IMR-90 (cell line): ENCODE measurements around the gene MACROD1.

Experiments
- POLR2A ChIP-seq: IDR thresholded peaks from 2 replicates; pipeline ENCODE4 v1.6.1; 2012; ENCODE audit warnings: mild to moderate bottlenecking, low read depth, low read length
- USF2 ChIP-seq: fragments of 150-350 bp; IDR thresholded peaks from 2 replicates; pipeline ENCODE4 v1.6.1; 2017; ENCODE audit warnings: mild to moderate bottlenecking, antibody characterized with exemption, low read length, low read depth

GRCh38 chr11:64176751-64177150 is 10.8 kb upstream of the MACROD1 start:
- TF ChIP-seq USF2, result no peak
- no peak for TF ChIP-seq POLR2A
